Measurements from ENCODE around the gene GPR39. TPM values are rescaled to one million over a fixed set of nuclear protein-coding genes. Genes with fewer than 3 reads are reported as not detected.
A peak's percentile ranks its signal among the peaks of the same experiment; 100 is the strongest.

The GPR39 gene
- total and polyA plus RNA-seq, 2 donors (not counting 1 experiment from before 2014, with no cell fraction given): 1.00 to 1.3 TPM

- Histone ChIP-seq H3K27ac (ENCODE audit: insufficient read depth, low read length) (no peak overlapping the region), H3K4me3 (replicated peaks in 1 of 4; ENCODE audit: control extremely low read depth in 1 of 4, insufficient read depth in 1 of 4, low read depth in 3 of 4, low read length in 4 of 4) (no peak overlapping the region), H3K9me3 (ENCODE audit: control insufficient read depth, insufficient read depth, low read depth, low read length) (no peaks in the 10 kb centered on the region), H3K79me2 (ENCODE audit: control insufficient read depth, insufficient read depth, low read length) (no peaks in the 10 kb centered on the region), H3K4me2 (ENCODE audit: extremely low read depth, insufficient read depth, low read length) (no peak overlapping the region), H4K20me1 (ENCODE audit: control insufficient read depth, extremely low read depth, insufficient read depth, low read length) (no peaks in the 10 kb centered on the region), H3K9ac (ENCODE audit: insufficient read depth, low read length) (no peak overlapping the region), H2AFZ (ENCODE audit: low read length) (no peak overlapping the region), H3K4me1 (ENCODE audit: control insufficient read depth, extremely low read depth, insufficient read depth, low read length) (peaks cover 2% of the 10 kb centered on the region), H3K27me3 (ENCODE audit: control insufficient read depth, insufficient read depth, low read length) (no peaks in the 10 kb centered on the region), H3K36me3 (ENCODE audit: control insufficient read depth, insufficient read depth, low read length) (no peaks in the 10 kb centered on the region)
- TF ChIP-seq CTCF (conservative IDR thresholded peaks at IDR 0.05 in 1 of 2, IDR thresholded peaks at IDR 0.05 in 1 of 2; ENCODE audit: low read depth in 1 of 2, low read length in 2 of 2) (no peak), EZH2 (IDR thresholded peaks at IDR 0.05; ENCODE audit: low read length, missing control alignments) (no peak)
- DNase-seq (ENCODE audit: low read depth in 2 of 2): no peak
These were observed 21.5 kb downstream of the GPR39 start for GRCh38 chr2:132437852-132438669.

- Histone ChIP-seq H2AFZ (ENCODE audit: low read length) (no peak overlapping the region), H3K27me3 (ENCODE audit: control insufficient read depth, insufficient read depth, low read length) (no peaks in the 10 kb centered on the region), H3K4me2 (ENCODE audit: extremely low read depth, insufficient read depth, low read length) (peak overlapping the region; percentile 37), H4K20me1 (ENCODE audit: control insufficient read depth, extremely low read depth, insufficient read depth, low read length) (no peaks in the 10 kb centered on the region), H3K36me3 (ENCODE audit: control insufficient read depth, insufficient read depth, low read length) (no peaks in the 10 kb centered on the region), H3K4me3 (replicated peaks in 1 of 4; ENCODE audit: control extremely low read depth in 1 of 4, insufficient read depth in 1 of 4, low read depth in 3 of 4, low read length in 4 of 4) (no peak overlapping the region), H3K79me2 (ENCODE audit: control insufficient read depth, insufficient read depth, low read length) (no peaks in the 10 kb centered on the region), H3K27ac (ENCODE audit: insufficient read depth, low read length) (no peak overlapping the region), H3K9me3 (ENCODE audit: control insufficient read depth, insufficient read depth, low read depth, low read length) (no peaks in the 10 kb centered on the region), H3K9ac (ENCODE audit: insufficient read depth, low read length) (no peak overlapping the region), H3K4me1 (ENCODE audit: control insufficient read depth, extremely low read depth, insufficient read depth, low read length) (peaks cover 2% of the 10 kb centered on the region)
- peak; percentile 74 to 89 for DNase-seq (ENCODE audit: low read depth in 2 of 2)
- no peak for TF ChIP-seq CTCF (conservative IDR thresholded peaks at IDR 0.05 in 1 of 2, IDR thresholded peaks at IDR 0.05 in 1 of 2; ENCODE audit: low read depth in 1 of 2, low read length in 2 of 2)
- TF ChIP-seq EZH2 (IDR thresholded peaks at IDR 0.05; ENCODE audit: low read length, missing control alignments): no peak
These were observed 22.1 kb downstream of the GPR39 start for GRCh38 chr2:132438691-132439090.

- H3K4me2 ChIP-seq (ENCODE audit: extremely low read depth, insufficient read depth, low read length): no peak overlapping the region
- no peaks in the 10 kb centered on the region for H3K79me2 ChIP-seq (ENCODE audit: control insufficient read depth, insufficient read depth, low read length)
- no peak overlapping the region for H3K9ac ChIP-seq (ENCODE audit: insufficient read depth, low read length)
These were observed 23.2 kb downstream of the GPR39 start for GRCh38 chr2:132439703-132440398.

More at GRCh38 chr2:132439703-132440398, 23.2 kb downstream of the GPR39 start:
- peak in 1 of 2 donors; percentile 40 for DNase-seq (ENCODE audit: low read depth in 2 of 2)
- Histone ChIP-seq H3K27ac (ENCODE audit: insufficient read depth, low read length) (no peak overlapping the region), H3K4me3 (replicated peaks in 1 of 4; ENCODE audit: control extremely low read depth in 1 of 4, insufficient read depth in 1 of 4, low read depth in 3 of 4, low read length in 4 of 4) (no peak overlapping the region), H2AFZ (ENCODE audit: low read length) (no peak overlapping the region), H3K9me3 (ENCODE audit: control insufficient read depth, insufficient read depth, low read depth, low read length) (no peaks in the 10 kb centered on the region), H4K20me1 (ENCODE audit: control insufficient read depth, extremely low read depth, insufficient read depth, low read length) (no peaks in the 10 kb centered on the region), H3K27me3 (ENCODE audit: control insufficient read depth, insufficient read depth, low read length) (no peaks in the 10 kb centered on the region), H3K4me1 (ENCODE audit: control insufficient read depth, extremely low read depth, insufficient read depth, low read length) (peaks cover 2% of the 10 kb centered on the region), H3K36me3 (ENCODE audit: control insufficient read depth, insufficient read depth, low read length) (no peaks in the 10 kb centered on the region)
- TF ChIP-seq CTCF (conservative IDR thresholded peaks at IDR 0.05 in 1 of 2, IDR thresholded peaks at IDR 0.05 in 1 of 2; ENCODE audit: low read depth in 1 of 2, low read length in 2 of 2) (no peak), EZH2 (IDR thresholded peaks at IDR 0.05; ENCODE audit: low read length, missing control alignments) (no peak)
